KMS-11 (cell line): ENCODE measurements around the gene WASF2.

Experiments
- H2AFZ ChIP-seq: fragments of 200-600 bp; sonication (generic); 2 replicates; pipeline ENCODE4 v1.6.1; 2016; ENCODE audit warnings: antibody characterized with exemption, mixed run types, low read depth
- H3K27ac ChIP-seq: fragments of 200-600 bp; sonication (generic); 2 replicates; pipeline ENCODE4 v1.6.1; 2016; ENCODE audit warnings: mild to moderate bottlenecking, mixed run types
- H3K27me3 ChIP-seq: fragments of 200-600 bp; sonication (generic); 2 replicates; pipeline ENCODE4 v1.6.1; 2017; ENCODE audit warnings: mild to moderate bottlenecking, low read depth, mixed run types, moderate library complexity; ENCODE audit not compliant: insufficient read depth
- H3K36me3 ChIP-seq: fragments of 200-600 bp; sonication (generic); 2 replicates; pipeline ENCODE4 v1.6.1; 2017; ENCODE audit warnings: mild to moderate bottlenecking, mixed run types; ENCODE audit not compliant: insufficient read depth
- H3K4me1 ChIP-seq: fragments of 200-600 bp; sonication (generic); 2 replicates; pipeline ENCODE4 v1.6.1; 2016; ENCODE audit warnings: mild to moderate bottlenecking, low read depth, mixed run types; ENCODE audit not compliant: poor library complexity, severe bottlenecking
- H3K4me2 ChIP-seq: fragments of 200-600 bp; sonication (generic); 2 replicates; pipeline ENCODE4 v1.7.0; 2016; ENCODE audit warnings: mild to moderate bottlenecking, mixed run types
- H3K4me3 ChIP-seq: fragments of 200-600 bp; sonication (generic); IDR thresholded peaks from 2 replicates; pipeline ENCODE4 v1.6.1; 2017; ENCODE audit warnings: low read depth, low read length, mixed read lengths; ENCODE audit not compliant: insufficient read depth
- H3K79me2 ChIP-seq: fragments of 200-600 bp; sonication (generic); 2 replicates; pipeline ENCODE4 v1.6.1; 2016; ENCODE audit warnings: low read depth, mixed run types; ENCODE audit not compliant: insufficient read depth
- H3K9ac ChIP-seq: fragments of 200-600 bp; sonication (generic); 2 replicates; pipeline ENCODE4 v1.6.1; 2016; ENCODE audit warnings: mild to moderate bottlenecking, mixed run types
- H4K20me1 ChIP-seq: fragments of 200-600 bp; sonication (generic); 2 replicates; pipeline ENCODE4 v1.6.1; 2016; ENCODE audit warnings: mild to moderate bottlenecking, mixed run types; ENCODE audit not compliant: insufficient read depth
- CTCF ChIP-seq: fragments of 200-600 bp; sonication (generic); conservative IDR thresholded peaks from 2 replicates; pipeline ENCODE4 v1.6.1; 2017; ENCODE audit warnings: low read depth, mild to moderate bottlenecking, antibody characterized with exemption, low read length, moderate library complexity, mixed read lengths

The WASF2 gene

GRCh38 chr1:27454610-27455009, 35.4 kb downstream of the WASF2 start:
- Histone ChIP-seq H3K9ac (no peak overlapping the region), H3K36me3 (no peaks in the 10 kb centered on the region), H3K27me3 (no peaks in the 10 kb centered on the region), H4K20me1 (no peaks in the 10 kb centered on the region), H2AFZ (no peak overlapping the region), H3K27ac (no peak overlapping the region), H3K4me2 (no peak overlapping the region), H3K4me1 (peaks cover 14% of the 10 kb centered on the region), H3K79me2 (peaks cover 18% of the 10 kb centered on the region), H3K4me3 (no peak overlapping the region)
- no peak for TF ChIP-seq CTCF

GRCh38 chr1:27451343-27451742, 38.6 kb downstream of the WASF2 start:
- no peak overlapping the region for H3K4me2 ChIP-seq
- no peak overlapping the region for H2AFZ ChIP-seq
- peaks cover 15% of the 10 kb centered on the region for H3K79me2 ChIP-seq
- H4K20me1 ChIP-seq, result no peaks in the 10 kb centered on the region
- no peak overlapping the region for H3K27ac ChIP-seq
- no peaks in the 10 kb centered on the region for H3K27me3 ChIP-seq
- peaks cover 16% of the 10 kb centered on the region for H3K4me1 ChIP-seq
- no peaks in the 10 kb centered on the region for H3K36me3 ChIP-seq
- TF ChIP-seq CTCF, result no peak
- no peak overlapping the region for H3K4me3 ChIP-seq
- H3K9ac ChIP-seq, result no peak overlapping the region

GRCh38 chr1:27448982-27449381, 41.0 kb downstream of the WASF2 start:
- Histone ChIP-seq H3K4me1 (peaks cover 31% of the 10 kb centered on the region), H3K27me3 (no peaks in the 10 kb centered on the region), H3K9ac (no peak overlapping the region), H3K4me2 (no peak overlapping the region), H3K79me2 (no peaks in the 10 kb centered on the region), H3K36me3 (no peaks in the 10 kb centered on the region), H4K20me1 (no peaks in the 10 kb centered on the region), H2AFZ (no peak overlapping the region), H3K4me3 (no peak overlapping the region), H3K27ac (no peak overlapping the region)
- no peak for TF ChIP-seq CTCF

GRCh38 chr1:27447883-27448282, 42.1 kb downstream of the WASF2 start:
- H3K36me3 ChIP-seq, result no peaks in the 10 kb centered on the region
- peaks cover 22% of the 10 kb centered on the region for H3K4me1 ChIP-seq
- H3K27ac ChIP-seq, result no peak overlapping the region
- H4K20me1 ChIP-seq, result no peaks in the 10 kb centered on the region
- H3K79me2 ChIP-seq, result no peaks in the 10 kb centered on the region
- H3K4me2 ChIP-seq, result no peak overlapping the region
- no peak for TF ChIP-seq CTCF
- H2AFZ ChIP-seq, result no peak overlapping the region
- H3K4me3 ChIP-seq, result no peak overlapping the region
- no peaks in the 10 kb centered on the region for H3K27me3 ChIP-seq
- no peak overlapping the region for H3K9ac ChIP-seq

- Histone ChIP-seq H3K4me3 (no peak overlapping the region), H3K4me1 (peaks cover 18% of the 10 kb centered on the region), H3K36me3 (no peaks in the 10 kb centered on the region), H3K9ac (no peak overlapping the region), H3K79me2 (no peaks in the 10 kb centered on the region), H3K27me3 (no peaks in the 10 kb centered on the region), H4K20me1 (no peaks in the 10 kb centered on the region), H3K4me2 (no peak overlapping the region), H3K27ac (no peak overlapping the region), H2AFZ (no peak overlapping the region)
- no peak for TF ChIP-seq CTCF
These were observed 42.6 kb downstream of the WASF2 start for GRCh38 chr1:27447399-27447798.
